Osteoblast (primary cell): ENCODE results near the gene METTL25. TPM values are rescaled to one million over a fixed set of nuclear protein-coding genes. Genes with fewer than 3 reads are reported as not detected.

Experiments
- DNase-seq: peaks from one replicate; pipeline ENCODE4 v3.0.0; 2011; ENCODE audit warnings: low spot score, mixed read lengths; ENCODE audit not compliant: insufficient read length; ENCODE audit errors: missing footprints
- H2AFZ ChIP-seq: 2 replicates; pipeline ENCODE4 v1.6.0; 2011; ENCODE audit warnings: mild to moderate bottlenecking, low read length
- H3K27ac ChIP-seq: 2 replicates; pipeline ENCODE4 v1.5.1; 2011; ENCODE audit warnings: mild to moderate bottlenecking, low read depth, low read length, moderate library complexity
- H3K27me3 ChIP-seq: 2 replicates; pipeline ENCODE4 v1.6.0; 2012; ENCODE audit warnings: mild to moderate bottlenecking, control low read depth, inconsistent platforms, low read length, moderate library complexity; ENCODE audit not compliant: insufficient read depth
- H3K36me3 ChIP-seq: 2 replicates; pipeline ENCODE4 v1.5.1; 2011; ENCODE audit warnings: mild to moderate bottlenecking, low read length, control low read depth, moderate library complexity; ENCODE audit not compliant: insufficient read depth
- H3K4me1 ChIP-seq: 2 replicates; pipeline ENCODE4 v1.5.1; 2011; ENCODE audit warnings: mild to moderate bottlenecking, low read length, control low read depth, moderate library complexity; ENCODE audit not compliant: insufficient read depth
- H3K4me2 ChIP-seq: 2 replicates; pipeline ENCODE4 v1.6.0; 2011; ENCODE audit warnings: mild to moderate bottlenecking, low read length; ENCODE audit not compliant: insufficient read depth
- H3K4me3 ChIP-seq: fragments of 200-600 bp; sonication (generic); 3 replicates; pipeline ENCODE4 v1.5.1; 2012; ENCODE audit warnings: mild to moderate bottlenecking, low read length, inconsistent platforms; ENCODE audit not compliant: insufficient read depth
- H3K79me2 ChIP-seq: 2 replicates; pipeline ENCODE4 v1.6.0; 2012; ENCODE audit warnings: mild to moderate bottlenecking, low read length, control low read depth, inconsistent platforms; ENCODE audit not compliant: insufficient read depth
- H3K9me3 ChIP-seq: 2 replicates; pipeline ENCODE4 v1.5.1; 2011; ENCODE audit warnings: low read depth, low read length, control low read depth
- H4K20me1 ChIP-seq: 2 replicates; pipeline ENCODE4 v1.6.0; 2012; ENCODE audit warnings: mild to moderate bottlenecking, low read length, control low read depth; ENCODE audit not compliant: insufficient read depth
- total RNA-seq: library from RNA; depleted of rRNA; stranded (reverse); fragments of >200 nt; gene quantifications from 2 replicates; pipeline ENCODE4 v1.2.3, GENCODE V29; 2012
- TF ChIP-seq, protein P1 (sequence below): IDR thresholded peaks from 2 replicates; pipeline ENCODE4 v1.5.1; 2011; ENCODE audit warnings: mild to moderate bottlenecking, low read depth, low read length, moderate library complexity; ENCODE audit errors: extremely low read depth

The METTL25 gene
- total RNA-seq, 1 donor, result 18.1 TPM

DNA sequence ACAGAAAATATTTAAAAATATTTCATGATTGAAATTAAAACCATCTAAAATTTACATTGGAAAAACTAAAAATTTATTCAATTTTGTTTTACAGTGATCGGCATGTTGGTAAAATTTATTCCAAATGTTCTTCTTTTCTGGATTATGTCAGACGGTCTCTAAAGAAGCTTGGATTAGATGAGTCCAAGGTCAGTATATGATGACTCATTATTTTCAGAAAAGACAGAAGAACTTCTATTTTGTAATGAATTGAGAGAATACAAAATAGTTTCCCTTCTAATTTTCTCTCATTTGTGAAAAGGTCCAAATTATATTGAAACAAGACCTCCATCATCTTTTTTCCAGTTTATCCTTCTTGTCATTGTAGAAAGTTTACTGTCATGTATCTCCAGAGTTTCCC, 98.3 kb downstream of the METTL25 start:
- H3K9me3 ChIP-seq, result no peaks in the 10 kb centered on the region
- DNase-seq, result no peak
- no peaks in the 10 kb centered on the region for H3K79me2 ChIP-seq
- H2AFZ ChIP-seq, result no peak overlapping the region
- no peak overlapping the region for H3K4me2 ChIP-seq
- H3K27ac ChIP-seq, result no peak overlapping the region
- TF ChIP-seq, protein P1, sequence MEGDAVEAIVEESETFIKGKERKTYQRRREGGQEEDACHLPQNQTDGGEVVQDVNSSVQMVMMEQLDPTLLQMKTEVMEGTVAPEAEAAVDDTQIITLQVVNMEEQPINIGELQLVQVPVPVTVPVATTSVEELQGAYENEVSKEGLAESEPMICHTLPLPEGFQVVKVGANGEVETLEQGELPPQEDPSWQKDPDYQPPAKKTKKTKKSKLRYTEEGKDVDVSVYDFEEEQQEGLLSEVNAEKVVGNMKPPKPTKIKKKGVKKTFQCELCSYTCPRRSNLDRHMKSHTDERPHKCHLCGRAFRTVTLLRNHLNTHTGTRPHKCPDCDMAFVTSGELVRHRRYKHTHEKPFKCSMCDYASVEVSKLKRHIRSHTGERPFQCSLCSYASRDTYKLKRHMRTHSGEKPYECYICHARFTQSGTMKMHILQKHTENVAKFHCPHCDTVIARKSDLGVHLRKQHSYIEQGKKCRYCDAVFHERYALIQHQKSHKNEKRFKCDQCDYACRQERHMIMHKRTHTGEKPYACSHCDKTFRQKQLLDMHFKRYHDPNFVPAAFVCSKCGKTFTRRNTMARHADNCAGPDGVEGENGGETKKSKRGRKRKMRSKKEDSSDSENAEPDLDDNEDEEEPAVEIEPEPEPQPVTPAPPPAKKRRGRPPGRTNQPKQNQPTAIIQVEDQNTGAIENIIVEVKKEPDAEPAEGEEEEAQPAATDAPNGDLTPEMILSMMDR, result no peak
- H3K4me3 ChIP-seq, result no peak overlapping the region
- no peaks in the 10 kb centered on the region for H4K20me1 ChIP-seq
- no peaks in the 10 kb centered on the region for H3K36me3 ChIP-seq
- no peaks in the 10 kb centered on the region for H3K27me3 ChIP-seq
- H3K4me1 ChIP-seq, result no peaks in the 10 kb centered on the region

DNA sequence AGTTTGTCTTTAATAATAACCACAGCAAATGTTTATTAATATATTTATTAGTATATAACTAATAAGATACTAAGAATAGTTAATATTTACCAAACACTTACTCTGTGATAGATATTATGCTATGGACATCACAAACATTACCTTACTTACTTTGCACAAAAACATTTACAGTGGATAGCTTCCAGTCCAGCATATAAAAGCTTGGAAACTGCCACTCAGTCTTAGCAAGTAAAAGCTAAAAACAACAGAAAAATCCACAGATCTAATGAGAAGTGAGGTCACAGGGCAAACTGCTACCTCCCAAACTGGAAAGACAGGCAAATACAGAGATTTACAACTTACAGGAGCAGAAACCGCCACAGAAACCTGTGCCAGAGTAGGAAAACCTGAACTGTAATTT, 99.8 kb downstream of the METTL25 start:
- Histone ChIP-seq H3K36me3 (no peaks in the 10 kb centered on the region), H3K27me3 (no peaks in the 10 kb centered on the region), H3K4me1 (no peaks in the 10 kb centered on the region), H3K4me3 (no peak overlapping the region), H3K4me2 (no peak overlapping the region), H3K79me2 (no peaks in the 10 kb centered on the region), H3K27ac (no peak overlapping the region), H3K9me3 (no peaks in the 10 kb centered on the region), H4K20me1 (no peaks in the 10 kb centered on the region), H2AFZ (no peak overlapping the region)
- TF ChIP-seq, protein P1, result no peak
- no peak for DNase-seq

DNA sequence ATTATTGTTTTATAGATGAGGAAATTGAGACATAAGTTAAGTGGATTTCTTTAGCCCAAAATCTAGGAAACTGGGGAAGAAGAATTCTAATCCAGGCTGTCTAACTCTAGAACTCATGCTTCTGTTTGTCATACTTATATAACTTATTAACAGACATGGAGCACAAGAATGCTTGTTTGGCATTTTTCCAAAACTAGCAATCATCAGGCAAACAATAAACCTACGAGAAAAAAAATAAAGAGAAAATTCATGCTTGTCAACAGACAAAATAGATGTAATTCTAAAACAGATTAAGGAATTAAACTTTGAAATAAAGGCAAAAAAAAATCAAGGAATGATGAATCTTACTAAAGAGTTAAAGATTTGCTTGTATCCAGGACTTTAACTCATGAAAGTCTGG, 103.1 kb downstream of the METTL25 start:
- H3K9me3 ChIP-seq, result no peaks in the 10 kb centered on the region
- no peak overlapping the region for H3K4me3 ChIP-seq
- no peaks in the 10 kb centered on the region for H3K36me3 ChIP-seq
- TF ChIP-seq, protein P1, result no peak
- no peaks in the 10 kb centered on the region for H3K4me1 ChIP-seq
- DNase-seq, result no peak
- H3K79me2 ChIP-seq, result no peaks in the 10 kb centered on the region
- H2AFZ ChIP-seq, result no peak overlapping the region
- no peaks in the 10 kb centered on the region for H3K27me3 ChIP-seq
- no peaks in the 10 kb centered on the region for H4K20me1 ChIP-seq
- no peak overlapping the region for H3K27ac ChIP-seq
- H3K4me2 ChIP-seq, result no peak overlapping the region

DNA sequence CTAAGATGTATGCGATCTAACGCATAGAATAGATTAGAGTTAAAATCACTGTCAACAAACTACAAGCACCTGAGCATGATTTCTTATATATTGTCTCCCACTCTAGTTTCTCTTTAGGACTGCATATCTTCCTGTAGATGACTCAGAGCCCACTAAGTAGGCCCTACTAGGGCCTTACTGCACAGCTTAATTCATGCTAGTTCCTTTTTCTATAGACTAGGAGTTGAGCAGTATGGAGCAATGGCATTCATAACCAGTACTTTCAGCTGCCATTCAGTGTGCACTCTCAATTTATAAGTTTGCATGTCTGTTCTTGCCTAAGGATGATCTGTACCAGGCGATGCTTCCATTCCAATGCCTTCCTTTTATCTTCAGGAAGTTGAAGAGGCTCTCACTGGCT, 103.5 kb downstream of the METTL25 start:
- TF ChIP-seq, protein P1, result no peak
- Histone ChIP-seq H4K20me1 (no peaks in the 10 kb centered on the region), H3K9me3 (no peaks in the 10 kb centered on the region), H3K27me3 (no peaks in the 10 kb centered on the region), H3K4me1 (no peaks in the 10 kb centered on the region), H2AFZ (no peak overlapping the region), H3K36me3 (no peaks in the 10 kb centered on the region), H3K27ac (no peak overlapping the region), H3K4me3 (no peak overlapping the region), H3K4me2 (no peak overlapping the region), H3K79me2 (no peaks in the 10 kb centered on the region)
- DNase-seq, result no peak
